ENCODE measurements around the gene EHMT1.
"Not testable (repeated sequence)": the region's sequence is repeated elsewhere in the genome, so short reads cannot be mapped to it uniquely, and the experiment has no call there.

The EHMT1 gene

DNA sequence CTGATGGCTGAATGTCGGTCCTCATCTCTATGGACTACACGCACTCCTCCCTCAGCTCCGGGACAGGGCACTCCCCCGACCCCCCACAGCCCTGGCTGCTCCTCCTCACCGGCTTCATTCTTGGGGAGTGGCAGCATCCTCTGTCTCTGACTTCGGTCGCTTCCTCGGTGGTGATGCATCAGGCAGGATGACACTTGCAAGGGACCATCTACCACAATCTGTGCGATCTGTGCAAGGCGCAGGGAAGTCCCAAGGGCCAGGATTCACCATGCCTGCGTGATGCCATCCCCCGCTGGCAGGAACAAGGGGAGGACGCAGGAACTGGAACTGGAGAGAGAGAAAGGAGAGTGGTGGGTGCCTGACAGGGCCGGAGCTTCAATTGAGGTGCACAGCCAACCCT is 256.5 kb downstream of the EHMT1 start:
- no peak overlapping the region for H2AFZ ChIP-seq (ENCODE audit: low read depth)
- no peaks in the 10 kb centered on the region for H3K36me3 ChIP-seq (ENCODE audit: insufficient read depth)
- H3K27ac ChIP-seq, result no peak overlapping the region
- no peaks in the 10 kb centered on the region for H4K20me1 ChIP-seq (ENCODE audit: insufficient read depth)
- TF ChIP-seq, protein P1, sequence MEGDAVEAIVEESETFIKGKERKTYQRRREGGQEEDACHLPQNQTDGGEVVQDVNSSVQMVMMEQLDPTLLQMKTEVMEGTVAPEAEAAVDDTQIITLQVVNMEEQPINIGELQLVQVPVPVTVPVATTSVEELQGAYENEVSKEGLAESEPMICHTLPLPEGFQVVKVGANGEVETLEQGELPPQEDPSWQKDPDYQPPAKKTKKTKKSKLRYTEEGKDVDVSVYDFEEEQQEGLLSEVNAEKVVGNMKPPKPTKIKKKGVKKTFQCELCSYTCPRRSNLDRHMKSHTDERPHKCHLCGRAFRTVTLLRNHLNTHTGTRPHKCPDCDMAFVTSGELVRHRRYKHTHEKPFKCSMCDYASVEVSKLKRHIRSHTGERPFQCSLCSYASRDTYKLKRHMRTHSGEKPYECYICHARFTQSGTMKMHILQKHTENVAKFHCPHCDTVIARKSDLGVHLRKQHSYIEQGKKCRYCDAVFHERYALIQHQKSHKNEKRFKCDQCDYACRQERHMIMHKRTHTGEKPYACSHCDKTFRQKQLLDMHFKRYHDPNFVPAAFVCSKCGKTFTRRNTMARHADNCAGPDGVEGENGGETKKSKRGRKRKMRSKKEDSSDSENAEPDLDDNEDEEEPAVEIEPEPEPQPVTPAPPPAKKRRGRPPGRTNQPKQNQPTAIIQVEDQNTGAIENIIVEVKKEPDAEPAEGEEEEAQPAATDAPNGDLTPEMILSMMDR (conservative IDR thresholded peaks at IDR 0.05; ENCODE audit: low read depth, low read length), result no peak
- H3K4me2 ChIP-seq, result no peak overlapping the region
- peaks cover 4% of the 10 kb centered on the region; the same call in 1 of the 2 replicates for H3K27me3 ChIP-seq (ENCODE audit: insufficient read depth, low read depth)
- no peaks in the 10 kb centered on the region for H3K79me2 ChIP-seq (ENCODE audit: insufficient read depth, low read depth)
- H3K4me1 ChIP-seq (ENCODE audit: low read depth, poor library complexity, severe bottlenecking), result no peaks in the 10 kb centered on the region
- no peak overlapping the region for H3K4me3 ChIP-seq (IDR thresholded peaks at IDR 0.05; ENCODE audit: insufficient read depth, low read depth, low read length)
- no peak overlapping the region for H3K9ac ChIP-seq

DNA sequence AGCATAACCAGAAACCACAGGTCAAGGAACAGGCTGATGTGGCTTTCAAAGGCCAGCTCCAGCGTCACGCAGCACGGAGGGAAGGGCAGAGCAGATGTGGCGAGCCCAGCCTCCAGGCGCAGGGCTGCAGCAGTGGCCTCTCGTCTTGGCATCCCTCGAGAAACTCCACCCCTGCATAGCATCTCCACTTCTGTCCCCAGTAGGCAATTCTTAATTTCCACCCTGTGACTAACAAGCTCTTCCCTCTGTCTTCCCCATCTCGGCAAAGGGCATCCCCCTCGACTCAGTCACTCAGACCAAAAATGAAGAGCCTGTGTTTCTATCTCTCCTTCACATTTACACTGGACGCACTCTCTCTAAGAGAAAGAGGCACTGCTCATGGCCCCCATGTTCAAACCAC is 257.0 kb downstream of the EHMT1 start:
- no peak overlapping the region for H3K27ac ChIP-seq
- TF ChIP-seq, protein P1 (conservative IDR thresholded peaks at IDR 0.05; ENCODE audit: low read depth, low read length), result no peak
- H3K4me1 ChIP-seq (ENCODE audit: low read depth, poor library complexity, severe bottlenecking), result no peaks in the 10 kb centered on the region
- H4K20me1 ChIP-seq (ENCODE audit: insufficient read depth), result no peaks in the 10 kb centered on the region
- no peak overlapping the region for H3K4me2 ChIP-seq
- no peak overlapping the region for H2AFZ ChIP-seq (ENCODE audit: low read depth)
- H3K27me3 ChIP-seq (ENCODE audit: insufficient read depth, low read depth), result peaks cover 8% of the 10 kb centered on the region; the same call in 1 of the 2 replicates
- H3K79me2 ChIP-seq (ENCODE audit: insufficient read depth, low read depth), result no peaks in the 10 kb centered on the region
- H3K36me3 ChIP-seq (ENCODE audit: insufficient read depth), result no peaks in the 10 kb centered on the region
- H3K9ac ChIP-seq, result no peak overlapping the region
- H3K4me3 ChIP-seq (IDR thresholded peaks at IDR 0.05; ENCODE audit: insufficient read depth, low read depth, low read length), result no peak overlapping the region

DNA sequence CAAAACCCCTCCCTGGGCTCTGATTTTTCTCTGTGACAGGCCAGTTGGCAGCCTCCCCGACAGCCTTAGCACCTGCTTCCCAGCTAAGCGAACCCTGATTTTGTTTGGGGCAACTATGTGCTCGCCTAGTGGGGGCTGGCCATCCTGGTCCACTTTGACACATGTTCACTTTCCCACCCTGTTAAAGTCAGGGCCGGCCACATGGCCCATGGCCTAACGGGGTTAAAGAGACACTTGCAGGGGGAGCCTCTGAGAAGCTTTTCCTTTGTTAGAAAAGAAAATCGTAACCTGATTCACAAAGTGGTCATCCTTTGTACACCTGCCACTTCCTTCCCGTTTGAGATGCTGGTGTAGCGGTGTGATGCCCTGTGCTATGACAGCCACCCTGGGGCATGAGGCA is 257.5 kb downstream of the EHMT1 start:
- H4K20me1 ChIP-seq (ENCODE audit: insufficient read depth), result no peaks in the 10 kb centered on the region
- no peak overlapping the region for H3K4me3 ChIP-seq (IDR thresholded peaks at IDR 0.05; ENCODE audit: insufficient read depth, low read depth, low read length)
- H3K4me2 ChIP-seq, result no peak overlapping the region
- peaks cover 9% of the 10 kb centered on the region; the same call in 1 of the 2 replicates for H3K27me3 ChIP-seq (ENCODE audit: insufficient read depth, low read depth)
- H3K9ac ChIP-seq, result no peak overlapping the region
- TF ChIP-seq, protein P1 (conservative IDR thresholded peaks at IDR 0.05; ENCODE audit: low read depth, low read length), result no peak
- no peak overlapping the region for H2AFZ ChIP-seq (ENCODE audit: low read depth)
- H3K36me3 ChIP-seq (ENCODE audit: insufficient read depth), result no peaks in the 10 kb centered on the region
- no peak overlapping the region for H3K27ac ChIP-seq
- no peaks in the 10 kb centered on the region for H3K79me2 ChIP-seq (ENCODE audit: insufficient read depth, low read depth)
- no peaks in the 10 kb centered on the region for H3K4me1 ChIP-seq (ENCODE audit: low read depth, poor library complexity, severe bottlenecking)

DNA sequence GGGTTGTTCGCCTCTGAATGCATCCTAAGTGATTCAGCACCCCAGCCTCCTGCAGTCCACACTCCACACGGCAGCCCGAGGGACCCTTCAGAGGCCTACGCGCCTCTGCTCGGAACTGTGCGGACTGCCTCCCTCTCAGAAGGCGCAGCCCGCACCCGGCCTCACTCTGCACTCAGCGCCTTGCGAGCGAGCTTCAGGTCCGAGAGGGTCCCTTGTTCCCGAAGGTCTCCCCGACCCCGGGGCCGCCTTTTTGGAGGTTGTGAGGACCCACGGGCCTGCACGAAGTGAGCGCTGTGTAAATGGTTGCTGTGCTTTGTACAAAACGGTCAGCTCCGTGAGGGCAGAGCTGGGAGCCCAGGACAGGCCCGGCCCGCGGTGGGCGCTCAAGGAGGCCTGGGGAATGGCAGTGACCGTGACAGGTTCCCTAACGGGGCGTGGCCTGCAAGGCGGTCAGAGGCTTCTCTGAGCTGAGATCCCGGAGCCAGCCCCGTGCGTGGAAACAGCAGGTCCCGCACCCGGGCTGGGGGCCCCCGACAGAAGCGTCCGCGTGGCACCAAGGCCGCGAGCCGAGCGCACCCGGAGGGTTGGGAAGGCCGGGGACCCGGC is 258.1 kb downstream of the EHMT1 start:
- H3K79me2 ChIP-seq (ENCODE audit: insufficient read depth, low read depth), result no peaks in the 10 kb centered on the region
- TF ChIP-seq, protein P1 (conservative IDR thresholded peaks at IDR 0.05; ENCODE audit: low read depth, low read length), result no peak
- no peaks in the 10 kb centered on the region for H3K4me1 ChIP-seq (ENCODE audit: low read depth, poor library complexity, severe bottlenecking)
- H3K36me3 ChIP-seq (ENCODE audit: insufficient read depth), result no peaks in the 10 kb centered on the region
- no peak overlapping the region for H3K27ac ChIP-seq
- no peaks in the 10 kb centered on the region for H4K20me1 ChIP-seq (ENCODE audit: insufficient read depth)
- peaks cover 12% of the 10 kb centered on the region; the same call in 1 of the 2 replicates for H3K27me3 ChIP-seq (ENCODE audit: insufficient read depth, low read depth)
- no peak overlapping the region for H2AFZ ChIP-seq (ENCODE audit: low read depth)
- no peak overlapping the region for H3K9ac ChIP-seq
- H3K4me3 ChIP-seq (IDR thresholded peaks at IDR 0.05; ENCODE audit: insufficient read depth, low read depth, low read length), result no peak overlapping the region
- no peak overlapping the region for H3K4me2 ChIP-seq

DNA sequence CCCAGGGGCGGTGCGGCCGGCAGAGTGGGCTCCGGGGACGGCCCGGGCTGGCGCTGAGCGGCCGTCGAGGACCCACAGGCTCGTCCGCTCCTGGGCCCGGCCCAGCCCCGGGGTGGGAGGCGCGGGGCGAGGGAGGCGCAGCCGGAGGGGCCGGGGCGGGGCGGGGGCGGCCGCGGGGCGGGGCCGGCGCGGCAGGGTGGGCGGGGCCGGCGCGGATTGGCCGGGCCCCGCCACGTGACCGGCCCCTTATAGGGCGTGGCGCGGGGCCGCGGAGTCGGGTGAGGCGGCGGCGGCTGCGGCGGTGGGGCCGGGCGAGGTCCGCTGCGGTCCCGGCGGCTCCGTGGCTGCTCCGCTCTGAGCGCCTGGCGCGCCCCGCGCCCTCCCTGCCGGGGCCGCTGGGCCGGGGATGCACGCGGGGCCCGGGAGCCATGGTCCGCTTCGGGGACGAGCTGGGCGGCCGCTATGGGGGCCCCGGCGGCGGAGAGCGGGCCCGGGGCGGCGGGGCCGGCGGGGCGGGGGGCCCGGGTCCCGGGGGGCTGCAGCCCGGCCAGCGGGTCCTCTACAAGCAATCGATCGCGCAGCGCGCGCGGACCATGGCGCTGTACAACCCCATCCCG is 258.8 kb downstream of the EHMT1 start, which contains the start of gene CACNA1B:
Gene CACNA1B (plus strand): TSS at position 277 of the 617 bp plus-strand sequence. CDS start 152 bp downstream, at position 429.
- H3K4me3 ChIP-seq (IDR thresholded peaks at IDR 0.05; ENCODE audit: insufficient read depth, low read depth, low read length); H4K20me1 ChIP-seq (ENCODE audit: insufficient read depth); H3K79me2 ChIP-seq (ENCODE audit: insufficient read depth, low read depth); H3K4me1 ChIP-seq (ENCODE audit: low read depth, poor library complexity, severe bottlenecking); H3K27ac ChIP-seq; H3K36me3 ChIP-seq (ENCODE audit: insufficient read depth); H3K9ac ChIP-seq; H3K4me2 ChIP-seq; H2AFZ ChIP-seq (ENCODE audit: low read depth): not testable (repeated sequence)
- H3K27me3 ChIP-seq (ENCODE audit: insufficient read depth, low read depth), result peaks cover 20% of the 10 kb centered on the region; the same call in 1 of the 2 replicates

All from KMS-11 (cell line).